ENCODE measurements around the gene NT5M.

Gene NT5M

GRCh38 chr17:17347956-17348871 is 45.0 kb downstream of the NT5M start:
- TF ChIP-seq CTCF (IDR thresholded peaks at IDR 0.05) (no peak), ZFX (IDR thresholded peaks at IDR 0.05; ENCODE audit: borderline replicate concordance) (no peak)
- no peak overlapping the region for H3K27ac ChIP-seq

DNA sequence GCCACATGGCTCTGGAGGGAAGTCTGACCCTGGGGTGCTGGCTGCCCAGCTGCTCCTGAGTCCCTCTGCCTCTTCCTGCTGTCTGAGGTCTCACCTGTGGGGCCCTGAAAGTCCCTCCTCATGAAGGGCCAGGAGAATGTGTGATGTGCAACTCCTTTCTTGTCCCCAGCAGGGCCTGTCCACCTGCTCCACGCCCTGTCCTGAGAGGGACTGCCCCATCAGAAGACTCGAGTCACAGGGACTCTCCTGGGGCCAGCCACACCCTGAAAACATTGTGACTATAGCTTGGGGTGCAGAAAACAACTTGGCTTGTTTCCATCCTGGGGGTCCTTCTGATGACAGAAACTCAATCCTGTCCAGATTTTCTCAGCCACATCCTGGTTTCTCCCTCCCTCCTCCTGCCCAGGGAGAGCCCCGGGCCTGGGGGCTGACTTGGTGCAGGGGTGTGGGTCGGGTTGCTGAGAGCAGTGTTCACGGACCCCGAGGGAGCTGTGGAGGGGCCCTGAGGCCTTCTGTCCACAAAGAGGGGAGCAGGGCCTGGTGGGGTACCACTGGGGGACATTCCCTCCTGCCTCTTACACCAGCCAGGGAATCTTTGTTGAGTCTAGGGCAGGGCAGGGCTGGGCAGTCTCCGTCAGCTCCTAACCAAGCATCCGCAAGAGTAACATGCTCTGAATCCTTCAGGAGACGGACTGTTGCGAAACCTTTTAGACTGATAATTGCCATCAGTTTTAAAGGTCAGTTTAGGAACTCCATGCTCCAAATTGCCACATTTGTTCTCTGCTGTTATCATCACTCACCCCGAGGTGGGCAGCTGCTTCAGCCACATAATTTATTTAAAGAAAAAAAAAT is 45.9 kb downstream of the NT5M start:
- TF ChIP-seq CTCF (IDR thresholded peaks at IDR 0.05) (no peak), ZFX (IDR thresholded peaks at IDR 0.05; ENCODE audit: borderline replicate concordance) (no peak)
- no peak overlapping the region for H3K27ac ChIP-seq

DNA sequence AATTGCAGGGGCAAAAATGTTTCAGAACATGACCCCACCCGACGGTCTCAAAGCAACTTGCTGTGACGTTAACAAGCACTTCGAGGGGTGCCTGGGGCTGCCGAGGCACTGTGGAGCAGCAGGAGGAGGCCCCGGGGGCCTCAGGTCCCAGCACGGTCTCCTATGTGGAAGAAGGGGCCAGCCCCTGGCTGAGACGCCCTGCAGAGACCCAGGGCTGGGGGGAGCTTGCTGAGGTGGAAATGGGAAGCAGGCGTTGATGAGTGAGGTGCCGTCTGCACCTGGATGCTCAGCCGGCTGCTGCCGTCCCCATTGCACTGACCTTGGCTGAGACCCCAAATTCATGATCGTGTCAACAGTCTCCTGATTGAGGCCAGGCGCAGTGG is 46.5 kb downstream of the NT5M start:
- TF ChIP-seq CTCF (IDR thresholded peaks at IDR 0.05) (no peak), ZFX (IDR thresholded peaks at IDR 0.05; ENCODE audit: borderline replicate concordance) (no peak)
- H3K27ac ChIP-seq: no peak overlapping the region

- TF ChIP-seq CTCF (IDR thresholded peaks at IDR 0.05) (no peak), ZFX (IDR thresholded peaks at IDR 0.05; ENCODE audit: borderline replicate concordance) (no peak)
- H3K27ac ChIP-seq: no peak overlapping the region
Measured at GRCh38 chr17:17350491-17351355, 47.5 kb downstream of the NT5M start.

DNA sequence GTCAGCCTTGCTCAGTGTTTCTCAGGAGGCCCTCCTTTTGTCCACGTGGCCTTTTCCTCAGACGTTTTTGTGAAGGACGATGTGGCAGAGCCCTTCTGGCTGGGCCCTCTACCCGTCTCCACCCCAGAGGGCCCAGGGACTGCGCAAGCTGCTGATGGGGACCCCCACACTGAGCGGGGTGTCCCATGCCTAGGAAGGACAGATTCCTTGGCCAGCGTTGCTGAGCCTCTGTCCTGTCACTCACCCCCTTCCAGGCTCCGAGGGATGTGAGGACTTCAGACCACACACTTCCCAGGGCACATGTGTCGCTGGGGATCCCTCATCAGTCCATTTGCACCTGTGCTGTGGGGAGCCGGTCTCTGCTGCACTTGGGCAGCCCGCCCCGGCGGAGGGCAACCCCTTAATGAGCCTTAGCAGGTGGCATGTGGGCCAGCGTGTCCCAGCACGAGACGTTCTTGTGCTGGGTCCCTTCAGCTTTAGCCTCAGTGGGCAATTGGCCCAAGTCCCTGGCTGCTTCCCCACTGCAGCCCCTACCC is 48.3 kb downstream of the NT5M start:
- H3K27ac ChIP-seq: peak overlapping the region; percentile 32; the same call in 1 of the 2 replicates
- no peak for TF ChIP-seq CTCF (IDR thresholded peaks at IDR 0.05)
- no peak for TF ChIP-seq ZFX (IDR thresholded peaks at IDR 0.05; ENCODE audit: borderline replicate concordance)

DNA sequence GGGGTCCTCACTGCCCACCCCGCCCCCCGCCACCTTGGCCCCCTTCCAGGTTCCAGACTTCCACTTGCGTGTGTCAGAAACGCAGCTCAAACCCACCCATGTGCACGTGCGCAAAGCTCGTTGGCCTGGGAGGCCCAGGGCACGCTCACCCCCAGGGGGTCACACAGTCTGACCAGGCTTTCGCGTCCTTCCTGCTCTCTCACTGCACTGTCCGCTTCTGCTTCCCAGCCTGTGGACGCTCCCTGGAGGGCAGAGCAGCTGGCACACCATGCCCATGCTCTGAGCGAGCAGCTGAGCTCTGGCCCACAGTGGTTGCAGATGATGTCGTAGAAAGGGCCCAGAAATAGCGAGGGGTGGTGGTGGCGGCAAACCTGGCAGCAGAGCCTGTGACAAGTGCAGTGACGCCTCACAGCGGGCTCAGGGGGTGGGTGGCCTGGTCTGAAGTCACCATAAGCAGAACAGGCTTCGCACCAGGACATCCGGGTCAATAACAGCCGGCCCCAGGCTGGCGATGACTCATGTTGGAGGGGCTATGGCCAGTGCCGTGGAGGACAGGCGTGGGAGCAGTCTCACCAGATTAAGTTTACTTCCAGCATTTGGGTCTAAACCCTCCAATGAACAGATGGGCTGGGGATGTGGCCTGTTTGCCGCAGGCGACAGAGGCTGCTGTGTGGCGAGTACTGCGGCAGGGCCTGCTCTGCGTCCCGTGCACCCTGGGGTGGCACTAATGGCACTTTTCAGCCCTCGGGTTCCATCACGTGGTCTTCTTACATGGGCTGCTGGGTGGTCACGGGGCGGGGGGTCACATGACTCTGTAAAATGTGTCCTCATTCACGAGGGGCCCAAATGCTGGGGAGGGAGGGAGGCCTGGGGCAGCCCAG is 49.0 kb downstream of the NT5M start:
- TF ChIP-seq ZFX (IDR thresholded peaks at IDR 0.05; ENCODE audit: borderline replicate concordance): no peak
- TF ChIP-seq CTCF (IDR thresholded peaks at IDR 0.05): no peak
- H3K27ac ChIP-seq: peak overlapping the region; percentile 32

Data from 22Rv1 (cell line).